IPS-NIHi7 (cell line): ENCODE results near the gene VPS33B.
A peak's percentile ranks its signal among the peaks of the same experiment; 100 is the strongest.
"Not testable (repeated sequence)": the region's sequence is repeated elsewhere in the genome, so short reads cannot be mapped to it uniquely, and the experiment has no call there.

ENCODE experiments used
- DNase-seq: peaks from one replicate; pipeline ENCODE4 v3.0.0; 2012; ENCODE audit warnings: mixed read lengths; ENCODE audit errors: extremely low spot score

Gene VPS33B

GRCh38 chr15:91032919-91033803 lies 10.8 kb upstream of the VPS33B start:
- DNase-seq, result peak; percentile 81

GRCh38 chr15:91031796-91032195 lies 9.4 kb upstream of the VPS33B start:
- no peak for DNase-seq

GRCh38 chr15:91027677-91028076 lies 5.3 kb upstream of the VPS33B start:
- no peak for DNase-seq

GRCh38 chr15:91023720-91024119 lies 1.3 kb upstream of the VPS33B start:
- no peak for DNase-seq

- no peak for DNase-seq
These were observed 387 bp upstream of the VPS33B start for GRCh38 chr15:91022832-91023129.

GRCh38 chr15:91021516-91022074 lies 799 bp downstream of the VPS33B start:
- DNase-seq, result no peak

GRCh38 chr15:91018158-91018557 lies 4.2 kb downstream of the VPS33B start:
- DNase-seq, result no peak

- DNase-seq, result no peak
These were observed 4.7 kb downstream of the VPS33B start for GRCh38 chr15:91017716-91018115.

- not testable (repeated sequence) for DNase-seq
These were observed 8.7 kb downstream of the VPS33B start for GRCh38 chr15:91013701-91014100.

- DNase-seq, result no peak
These were observed 15.1 kb downstream of the VPS33B start for GRCh38 chr15:91007266-91007665.

GRCh38 chr15:91001209-91001608 lies 21.2 kb downstream of the VPS33B start:
- no peak for DNase-seq

- DNase-seq, result no peak
These were observed 23.7 kb downstream of the VPS33B start for GRCh38 chr15:90998737-90999136.

- peak; percentile 100 for DNase-seq
These were observed 27.7 kb downstream of the VPS33B start, which contains the start of gene PRC1 for GRCh38 chr15:90994417-90995311. PRC1 (minus strand) TSS chr15:90994535; CDS start chr15:90994417, 118 bp downstream.

GRCh38 chr15:90994059-90994416 lies 28.4 kb downstream of the VPS33B start:
- DNase-seq, result peak; percentile 38

GRCh38 chr15:90991587-90992285 lies 30.7 kb downstream of the VPS33B start:
- DNase-seq, result no peak

GRCh38 chr15:90990446-90990845 lies 31.9 kb downstream of the VPS33B start:
- DNase-seq, result no peak

- DNase-seq, result no peak
These were observed 33.2 kb downstream of the VPS33B start for GRCh38 chr15:90989040-90989768.

GRCh38 chr15:90988296-90988695 lies 34.1 kb downstream of the VPS33B start:
- no peak for DNase-seq

- no peak for DNase-seq
These were observed 34.7 kb downstream of the VPS33B start for GRCh38 chr15:90987561-90988141.

GRCh38 chr15:90986790-90987507 lies 35.4 kb downstream of the VPS33B start:
- DNase-seq, result no peak
